Measurements from ENCODE around the gene CA7. TPM values are rescaled to one million over a fixed set of nuclear protein-coding genes. Genes with fewer than 3 reads are reported as not detected.

The CA7 gene
- total and polyA plus RNA-seq, 2 donors from 2014 or later = not detected

GRCh38 chr16:66872943-66873684 is 28.9 kb downstream of the CA7 start:
- H3K9me3 ChIP-seq (ENCODE audit: control insufficient read depth in 2 of 3, insufficient read depth in 1 of 3, low read length in 3 of 3) = no peaks in the 10 kb centered on the region
- no peaks in the 10 kb centered on the region for H3K36me3 ChIP-seq (ENCODE audit: control insufficient read depth in 2 of 3, insufficient read depth in 3 of 3, low read length in 3 of 3)
- TF ChIP-seq CTCF (IDR thresholded peaks at IDR 0.05; ENCODE audit: borderline replicate concordance, extremely low read depth, insufficient read depth) = peak; percentile 87
- H3K4me3 ChIP-seq (ENCODE audit: low read length in 3 of 3) = peak overlapping the region; percentile 2 to 59 (median 48)
- FAIRE-seq (no peak), DNase-seq (peak; percentile 86 to 96 (median 89))
- intact Hi-C loops (cut with DNase I) = no loop called here
- peak overlapping the region in 2 of 3 donors; percentile 59 to 77 for H3K9ac ChIP-seq (ENCODE audit: low read length in 3 of 3)
- peak overlapping the region; percentile 63 to 80 for H3K27ac ChIP-seq (ENCODE audit: low read depth in 2 of 2, low read length in 2 of 2)
- H3K4me1 ChIP-seq (ENCODE audit: control insufficient read depth in 2 of 3, insufficient read depth in 2 of 3, low read depth in 1 of 3, low read length in 3 of 3) = peaks cover 0 to 8% (median 6%) of the 10 kb centered on the region in 3 donors
- no peaks in the 10 kb centered on the region for H3K27me3 ChIP-seq (ENCODE audit: control insufficient read depth, insufficient read depth, low read length)

GRCh38 chr16:66873685-66874055 is 29.5 kb downstream of the CA7 start:
- intact Hi-C loops (cut with DNase I) = no loop called here
- TF ChIP-seq CTCF (IDR thresholded peaks at IDR 0.05; ENCODE audit: borderline replicate concordance, extremely low read depth, insufficient read depth) = no peak
- FAIRE-seq = no peak
- H3K9ac ChIP-seq (ENCODE audit: low read length in 3 of 3) = no peak overlapping the region
- peaks cover 0 to 10% (median 10%) of the 10 kb centered on the region in 3 donors for H3K4me1 ChIP-seq (ENCODE audit: control insufficient read depth in 2 of 3, insufficient read depth in 2 of 3, low read depth in 1 of 3, low read length in 3 of 3)
- peak overlapping the region in 1 of 2 donors; percentile 63 for H3K27ac ChIP-seq (ENCODE audit: low read depth in 2 of 2, low read length in 2 of 2)
- H3K4me3 ChIP-seq (ENCODE audit: low read length in 3 of 3) = no peak overlapping the region
- no peaks in the 10 kb centered on the region for H3K36me3 ChIP-seq (ENCODE audit: control insufficient read depth in 2 of 3, insufficient read depth in 3 of 3, low read length in 3 of 3)
- DNase-seq = peak in 1 of 5 donors; percentile 22
- no peaks in the 10 kb centered on the region for H3K9me3 ChIP-seq (ENCODE audit: control insufficient read depth in 2 of 3, insufficient read depth in 1 of 3, low read length in 3 of 3)
- H3K27me3 ChIP-seq (ENCODE audit: control insufficient read depth, insufficient read depth, low read length) = no peaks in the 10 kb centered on the region

- peak in 1 of 5 donors; percentile 29 for DNase-seq
- intact Hi-C loops (cut with DNase I) = no loop called here
- Histone ChIP-seq H3K4me1 (ENCODE audit: control insufficient read depth in 2 of 3, insufficient read depth in 2 of 3, low read depth in 1 of 3, low read length in 3 of 3) (peaks cover 0 to 11% (median 11%) of the 10 kb centered on the region in 3 donors), H3K27ac (ENCODE audit: low read depth in 2 of 2, low read length in 2 of 2) (peak overlapping the region in 1 of 2 donors; percentile 5), H3K36me3 (ENCODE audit: control insufficient read depth in 2 of 3, insufficient read depth in 3 of 3, low read length in 3 of 3) (no peaks in the 10 kb centered on the region), H3K9ac (ENCODE audit: low read length in 3 of 3) (no peak overlapping the region), H3K4me3 (ENCODE audit: low read length in 3 of 3) (no peak overlapping the region), H3K27me3 (ENCODE audit: control insufficient read depth, insufficient read depth, low read length) (no peaks in the 10 kb centered on the region), H3K9me3 (ENCODE audit: control insufficient read depth in 2 of 3, insufficient read depth in 1 of 3, low read length in 3 of 3) (no peaks in the 10 kb centered on the region)
- no peak for TF ChIP-seq CTCF (IDR thresholded peaks at IDR 0.05; ENCODE audit: borderline replicate concordance, extremely low read depth, insufficient read depth)
- FAIRE-seq = no peak
Measured at GRCh38 chr16:66874079-66874775, 30.0 kb downstream of the CA7 start.
